OCI-LY1 (cell line): ENCODE measurements around the gene VPS50.

Experiments
- H2AFZ ChIP-seq: fragments of 200-600 bp; sonication (generic), shearing (Covaris generic); 2 replicates; pipeline ENCODE4 v1.6.0; 2014; ENCODE audit warnings: antibody characterized with exemption, mild to moderate bottlenecking, low read length
- H3F3A ChIP-seq: fragments of 200-600 bp; sonication (generic), shearing (Covaris generic); 2 replicates; pipeline ENCODE4 v1.6.0; 2014; ENCODE audit warnings: mild to moderate bottlenecking, antibody characterized with exemption, low read length, moderate library complexity; ENCODE audit not compliant: insufficient read depth
- H3K27ac ChIP-seq: fragments of 200-600 bp; sonication (generic); 2 replicates; pipeline ENCODE4 v1.5.1; 2014; ENCODE audit warnings: low read length, mixed run types, mild to moderate bottlenecking, low read depth; ENCODE audit not compliant: poor library complexity, severe bottlenecking
- H3K27me3 ChIP-seq: fragments of 200-600 bp; sonication (generic); 2 replicates; pipeline ENCODE4 v1.6.0; 2014; ENCODE audit warnings: antibody characterized with exemption, mild to moderate bottlenecking, low read length, moderate library complexity; ENCODE audit not compliant: insufficient read depth
- H3K36me3 ChIP-seq: fragments of 200-600 bp; sonication (generic); 2 replicates; pipeline ENCODE4 v1.6.1; 2014; ENCODE audit warnings: mild to moderate bottlenecking, antibody characterized with exemption, low read length, moderate library complexity, mixed read lengths; ENCODE audit not compliant: insufficient read depth
- H3K4me1 ChIP-seq: fragments of 200-600 bp; sonication (generic); 2 replicates; pipeline ENCODE4 v1.5.1; 2014; ENCODE audit warnings: mild to moderate bottlenecking, low read length, moderate library complexity; ENCODE audit not compliant: insufficient read depth, severe bottlenecking
- H3K4me2 ChIP-seq: fragments of 200-600 bp; sonication (generic), shearing (Covaris generic); 2 replicates; pipeline ENCODE4 v1.6.1; 2014; ENCODE audit warnings: low read length
- H3K4me3 ChIP-seq: fragments of 200-600 bp; sonication (generic); 2 replicates; pipeline ENCODE4 v1.5.1; 2014; ENCODE audit warnings: low read length, low read depth, mild to moderate bottlenecking, mixed read lengths; ENCODE audit not compliant: poor library complexity, severe bottlenecking
- H3K79me2 ChIP-seq: fragments of 200-600 bp; shearing (Covaris generic); 2 replicates; pipeline ENCODE4 v1.6.1; 2016; ENCODE audit warnings: mixed run types, low read length, mixed read lengths; ENCODE audit not compliant: insufficient read depth
- H3K9ac ChIP-seq: fragments of 200-600 bp; sonication (generic), shearing (Covaris generic); 2 replicates; pipeline ENCODE4 v1.6.1; 2014; ENCODE audit warnings: mild to moderate bottlenecking, low read length, mixed read lengths
- H3K9me2 ChIP-seq: fragments of 200-600 bp; sonication (generic), shearing (Covaris generic); 2 replicates; pipeline ENCODE4 v1.6.1; 2014; ENCODE audit warnings: low read depth, mild to moderate bottlenecking, low read length, mixed read lengths
- H3K9me3 ChIP-seq: fragments of 200-600 bp; shearing (Covaris generic); 2 replicates; pipeline ENCODE4 v1.6.1; 2014; ENCODE audit warnings: low read length, mixed read lengths
- H4K20me1 ChIP-seq: fragments of 200-600 bp; sonication (generic), shearing (Covaris generic); 2 replicates; pipeline ENCODE4 v1.6.0; 2016; ENCODE audit warnings: mild to moderate bottlenecking, low read length; ENCODE audit not compliant: insufficient read depth
- EZH2 ChIP-seq: fragments of 200-600 bp; sonication (generic), shearing (Covaris generic); IDR thresholded peaks from 2 replicates; pipeline ENCODE4 v1.8.0; 2017; ENCODE audit warnings: borderline replicate concordance, mixed run types, mild to moderate bottlenecking, antibody characterized with exemption, low read length, moderate library complexity, mixed read lengths
- TF ChIP-seq, protein P1 (sequence below): fragments of 200-600 bp; sonication (generic), shearing (Covaris generic); IDR thresholded peaks from 2 replicates; pipeline ENCODE4 v1.5.1; 2017; ENCODE audit warnings: mild to moderate bottlenecking, antibody characterized with exemption, low read length, moderate library complexity, mixed read lengths

Gene VPS50

DNA sequence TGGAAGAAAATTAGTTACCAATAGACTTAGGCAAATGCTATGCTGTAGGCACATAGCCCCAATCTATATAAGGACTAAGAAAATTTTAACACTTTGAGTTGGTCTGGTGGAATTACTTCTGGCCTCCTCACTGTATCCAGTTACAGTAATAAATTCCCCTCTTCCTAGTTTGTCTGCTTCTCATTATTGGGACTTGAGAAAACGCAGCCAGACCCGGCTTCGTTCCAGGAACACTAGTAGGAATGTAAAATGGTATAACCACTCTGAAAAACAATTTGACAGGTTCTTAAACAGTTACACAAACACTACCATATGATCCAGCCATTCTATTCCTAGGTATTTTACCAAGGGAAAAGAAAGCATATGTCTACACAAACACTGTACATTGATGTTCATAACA lies 150.2 kb downstream of the VPS50 start:
- no peak overlapping the region for H3K9ac ChIP-seq
- no peak overlapping the region for H3K27ac ChIP-seq
- no peaks in the 10 kb centered on the region for H3F3A ChIP-seq
- H3K9me3 ChIP-seq = no peaks in the 10 kb centered on the region
- H3K27me3 ChIP-seq = no peaks in the 10 kb centered on the region
- no peaks in the 10 kb centered on the region for H3K36me3 ChIP-seq
- H2AFZ ChIP-seq = no peak overlapping the region
- TF ChIP-seq, protein P1, sequence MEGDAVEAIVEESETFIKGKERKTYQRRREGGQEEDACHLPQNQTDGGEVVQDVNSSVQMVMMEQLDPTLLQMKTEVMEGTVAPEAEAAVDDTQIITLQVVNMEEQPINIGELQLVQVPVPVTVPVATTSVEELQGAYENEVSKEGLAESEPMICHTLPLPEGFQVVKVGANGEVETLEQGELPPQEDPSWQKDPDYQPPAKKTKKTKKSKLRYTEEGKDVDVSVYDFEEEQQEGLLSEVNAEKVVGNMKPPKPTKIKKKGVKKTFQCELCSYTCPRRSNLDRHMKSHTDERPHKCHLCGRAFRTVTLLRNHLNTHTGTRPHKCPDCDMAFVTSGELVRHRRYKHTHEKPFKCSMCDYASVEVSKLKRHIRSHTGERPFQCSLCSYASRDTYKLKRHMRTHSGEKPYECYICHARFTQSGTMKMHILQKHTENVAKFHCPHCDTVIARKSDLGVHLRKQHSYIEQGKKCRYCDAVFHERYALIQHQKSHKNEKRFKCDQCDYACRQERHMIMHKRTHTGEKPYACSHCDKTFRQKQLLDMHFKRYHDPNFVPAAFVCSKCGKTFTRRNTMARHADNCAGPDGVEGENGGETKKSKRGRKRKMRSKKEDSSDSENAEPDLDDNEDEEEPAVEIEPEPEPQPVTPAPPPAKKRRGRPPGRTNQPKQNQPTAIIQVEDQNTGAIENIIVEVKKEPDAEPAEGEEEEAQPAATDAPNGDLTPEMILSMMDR = no peak
- TF ChIP-seq EZH2 = no peak
- H3K79me2 ChIP-seq = no peaks in the 10 kb centered on the region
- H3K4me2 ChIP-seq = no peak overlapping the region
- peaks cover 8% of the 10 kb centered on the region for H3K4me1 ChIP-seq
- no peak overlapping the region for H3K4me3 ChIP-seq
- H4K20me1 ChIP-seq = no peaks in the 10 kb centered on the region
- no peaks in the 10 kb centered on the region for H3K9me2 ChIP-seq

DNA sequence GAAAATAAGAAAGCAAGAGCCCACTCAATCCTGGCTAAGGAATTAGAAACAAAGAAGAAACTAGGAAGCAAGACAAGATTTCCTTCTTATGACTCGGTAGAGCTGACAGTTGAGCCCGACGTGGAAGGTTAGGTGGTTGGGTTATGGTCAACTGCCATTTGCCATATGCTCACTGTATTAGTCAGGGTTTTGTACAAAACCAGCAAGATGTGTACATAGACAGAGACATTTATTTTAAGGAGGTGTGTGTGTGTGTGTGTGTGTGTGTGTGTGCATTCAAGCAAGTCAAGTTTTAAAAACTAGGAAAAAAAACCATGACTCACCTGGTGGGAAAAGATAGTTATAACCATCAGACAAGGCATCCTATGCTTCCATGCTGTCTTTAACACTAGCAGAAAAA lies 158.5 kb downstream of the VPS50 start:
- H3K36me3 ChIP-seq = no peaks in the 10 kb centered on the region
- no peak overlapping the region for H3K4me2 ChIP-seq
- H3K4me3 ChIP-seq = no peak overlapping the region
- no peak overlapping the region for H3K27ac ChIP-seq
- H4K20me1 ChIP-seq = no peaks in the 10 kb centered on the region
- no peaks in the 10 kb centered on the region for H3K79me2 ChIP-seq
- H3K9me2 ChIP-seq = peaks cover 5% of the 10 kb centered on the region; the same call in 1 of the 2 replicates
- no peaks in the 10 kb centered on the region for H3K4me1 ChIP-seq
- H3K27me3 ChIP-seq = 0 out of 2 replicates have a peak, but pooled peaks cover 3% of the 10 kb centered on the region
- no peaks in the 10 kb centered on the region for H3K9me3 ChIP-seq
- H3K9ac ChIP-seq = no peak overlapping the region
- TF ChIP-seq, protein P1 = no peak
- TF ChIP-seq EZH2 = no peak
- no peaks in the 10 kb centered on the region for H3F3A ChIP-seq
- H2AFZ ChIP-seq = no peak overlapping the region

DNA sequence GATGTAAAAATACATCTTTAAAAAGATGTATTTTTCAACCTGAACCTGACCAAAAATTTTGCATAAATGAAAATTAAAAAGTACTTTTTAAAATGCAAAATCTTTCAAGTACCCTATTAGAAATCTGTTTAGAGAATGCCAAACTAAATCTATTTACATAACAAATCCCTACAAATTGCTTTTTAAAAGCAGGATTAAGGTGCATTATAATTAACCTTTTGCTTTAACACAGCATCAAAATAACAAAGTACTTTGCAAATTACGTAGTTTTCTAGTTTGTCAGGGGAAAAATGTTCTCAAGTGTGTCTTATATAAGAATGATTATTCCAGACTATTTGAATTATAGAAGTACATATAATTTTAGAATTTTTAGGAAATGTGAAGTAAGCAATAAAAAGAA lies 160.8 kb downstream of the VPS50 start:
- Histone ChIP-seq H3K9me2 (peaks cover 5% of the 10 kb centered on the region; the same call in 1 of the 2 replicates), H3K4me2 (no peak overlapping the region), H3F3A (no peaks in the 10 kb centered on the region), H3K9ac (no peak overlapping the region), H3K27ac (no peak overlapping the region), H3K79me2 (no peaks in the 10 kb centered on the region), H4K20me1 (no peaks in the 10 kb centered on the region), H3K4me3 (no peak overlapping the region), H2AFZ (no peak overlapping the region), H3K4me1 (no peaks in the 10 kb centered on the region), H3K36me3 (no peaks in the 10 kb centered on the region), H3K27me3 (no peaks in the 10 kb centered on the region), H3K9me3 (no peaks in the 10 kb centered on the region)
- TF ChIP-seq, protein P1 = no peak
- TF ChIP-seq EZH2 = no peak
